Stimulated activated CD8-positive, alpha-beta memory T cell treated with anti-CD3 and anti-CD28 coated beads, Interleukin-12 subunit alpha, Interleukin-12 subunit beta, amount 100 ng/mL, for 24 hours (primary cell): ENCODE data around the gene EEF1A1.

Experiments
- DNase-seq: peaks from one replicate; pipeline ENCODE4 v3.0.0-alpha.2; 2020; ENCODE audit errors: extremely low read depth

Gene EEF1A1

DNA sequence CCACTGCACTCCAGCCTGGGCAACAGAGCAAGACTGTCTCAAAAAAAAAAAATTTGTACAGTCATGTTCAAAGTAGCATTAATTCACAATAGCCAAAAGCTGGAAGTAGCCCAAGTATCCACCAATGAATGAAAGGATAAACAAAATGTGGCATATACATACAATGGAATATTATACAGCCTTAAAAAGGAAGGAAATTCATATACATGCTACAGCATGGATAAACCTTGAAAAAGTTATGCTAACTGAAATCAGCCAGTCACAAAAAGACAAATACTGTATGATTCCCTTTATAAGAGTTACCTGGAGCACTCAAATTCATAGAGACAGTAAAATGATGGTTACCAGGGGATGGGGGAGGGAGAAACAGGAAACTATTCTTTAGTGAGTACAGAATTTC lies 15.7 kb downstream of the EEF1A1 start:
- no peak for DNase-seq

- no peak for DNase-seq
Measured at GRCh38 chr6:73504160-73504559, 16.7 kb downstream of the EEF1A1 start.

- DNase-seq: no peak
Measured at GRCh38 chr6:73503027-73503772, 17.6 kb downstream of the EEF1A1 start.

- no peak for DNase-seq
Measured at GRCh38 chr6:73497915-73498314, 22.9 kb downstream of the EEF1A1 start.

GRCh38 chr6:73491377-73491776 lies 29.5 kb downstream of the EEF1A1 start:
- no peak for DNase-seq

DNA sequence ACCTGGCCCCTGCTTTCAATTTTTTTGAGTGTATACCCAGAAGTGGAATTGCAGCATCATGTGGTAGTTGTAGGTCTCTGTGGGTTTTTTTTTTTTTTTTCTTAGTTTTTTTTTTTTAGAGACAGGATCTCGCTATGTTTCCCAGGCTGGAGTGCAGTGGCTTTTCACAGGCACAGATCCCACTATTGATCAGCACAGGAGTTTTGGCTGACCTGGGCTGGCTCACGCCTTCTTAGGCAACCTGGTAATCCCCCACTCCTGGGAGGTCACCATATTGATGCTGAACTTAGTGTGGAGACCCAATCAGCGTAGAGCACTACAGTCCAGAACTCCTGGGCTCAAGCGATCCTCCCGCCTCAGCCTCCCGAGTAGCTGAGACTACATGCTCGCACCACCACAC lies 33.4 kb downstream of the EEF1A1 start:
- DNase-seq: no peak

- DNase-seq: no peak
Measured at GRCh38 chr6:73484438-73484837, 36.4 kb downstream of the EEF1A1 start.

GRCh38 chr6:73481969-73482368 lies 38.9 kb downstream of the EEF1A1 start:
- DNase-seq: no peak

- no peak for DNase-seq
Measured at GRCh38 chr6:73477407-73477806, 43.4 kb downstream of the EEF1A1 start.

DNA sequence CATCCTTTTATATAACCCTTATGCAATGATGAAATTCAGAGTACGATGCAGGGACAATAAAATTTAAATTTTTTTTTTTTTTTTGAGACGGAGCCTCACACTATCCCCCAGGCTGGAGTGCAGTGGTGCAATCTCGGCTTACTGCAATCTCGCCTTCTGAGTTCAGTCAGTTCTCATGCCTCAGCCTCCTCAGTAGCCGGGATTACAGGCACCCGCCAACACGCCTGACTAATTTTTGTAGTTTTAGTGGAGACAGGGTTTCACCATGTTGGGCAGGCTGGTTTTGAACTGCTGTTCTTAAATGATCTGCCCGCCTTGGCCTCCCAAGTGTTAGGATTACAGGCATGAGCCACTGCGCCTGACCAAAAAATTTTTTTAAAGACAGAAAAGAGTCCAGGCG lies 44.1 kb downstream of the EEF1A1 start:
- no peak for DNase-seq

DNA sequence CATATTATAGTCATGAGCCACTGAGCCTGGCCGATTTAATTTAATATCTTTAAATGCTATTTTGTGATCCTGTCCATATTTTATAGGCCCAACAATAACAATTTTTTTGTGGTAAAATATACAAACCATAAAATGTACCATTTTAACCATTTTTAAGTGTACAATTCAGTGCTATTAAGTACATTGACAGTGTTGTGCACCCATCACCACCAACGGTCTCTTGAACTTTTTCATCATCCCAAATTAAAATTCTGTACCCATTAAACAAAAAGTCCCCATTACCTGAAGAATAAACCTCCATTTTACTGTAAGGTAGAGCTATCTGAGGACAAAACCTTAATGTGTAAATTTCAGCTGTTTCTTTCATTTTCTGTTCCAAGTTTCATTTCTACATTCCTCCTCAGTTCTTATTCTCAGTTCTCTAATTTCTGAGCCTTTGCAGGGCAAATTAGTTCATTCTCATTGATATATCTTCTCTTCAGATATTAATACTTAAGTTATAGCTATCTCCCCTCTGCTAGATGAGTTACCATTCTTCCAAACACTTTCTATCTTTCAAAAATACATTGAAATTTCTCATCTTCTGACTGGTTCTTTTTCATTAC lies 49.0 kb downstream of the EEF1A1 start:
- no peak for DNase-seq
